HepG2 (cell line): ENCODE data around the gene SPRY1. TPM values are rescaled to one million over a fixed set of nuclear protein-coding genes. Genes with fewer than 3 reads are reported as not detected.

Experiments
- FOXK2 ChIP-seq: fragments of 450-650 bp; IDR thresholded peaks from 2 replicates; pipeline ENCODE4 v1.6.1; 2016
- FOXP4 ChIP-seq: sonication (generic); formaldehyde crosslinking; IDR thresholded peaks from 2 replicates; pipeline ENCODE4 v1.4.0; 2020; ENCODE audit warnings: missing genetic modification reagents
- HMG20B ChIP-seq: conservative IDR thresholded peaks from 2 replicates; pipeline ENCODE4 v1.6.1; 2016; ENCODE audit warnings: missing genetic modification reagents, missing compliant biosample characterization
- ISL2 ChIP-seq: sonication (generic); formaldehyde crosslinking; IDR thresholded peaks from 2 replicates; pipeline ENCODE4 v1.5.0; 2020; ENCODE audit warnings: missing genetic modification reagents
- MED1 ChIP-seq: sonication (generic); formaldehyde crosslinking; IDR thresholded peaks from 2 replicates; pipeline ENCODE4 v1.4.0; 2020; ENCODE audit warnings: missing genetic modification reagents
- NFKB2 ChIP-seq: sonication (generic); formaldehyde crosslinking; IDR thresholded peaks from 2 replicates; pipeline ENCODE4 v1.4.0; 2020; ENCODE audit warnings: missing genetic modification reagents, borderline replicate concordance
- POGZ ChIP-seq: sonication (generic); formaldehyde crosslinking; IDR thresholded peaks from 2 replicates; pipeline ENCODE4 v1.4.0; 2020; ENCODE audit warnings: mild to moderate bottlenecking, missing genetic modification reagents
- SNAPC2 ChIP-seq: sonication (generic); formaldehyde crosslinking; IDR thresholded peaks from 2 replicates; pipeline ENCODE4 v1.8.1; 2022; ENCODE audit warnings: mild to moderate bottlenecking, missing genetic modification reagents
- STAG1 ChIP-seq: sonication (generic); formaldehyde crosslinking; IDR thresholded peaks from 2 replicates; pipeline ENCODE4 v1.4.0; 2020; ENCODE audit warnings: missing genetic modification reagents
- TBX2 ChIP-seq: sonication (generic); formaldehyde crosslinking; IDR thresholded peaks from 2 replicates; pipeline ENCODE4 v1.5.0; 2020; ENCODE audit warnings: missing genetic modification reagents, mild to moderate bottlenecking, borderline replicate concordance
- TCF7 ChIP-seq: sonication (generic); IDR thresholded peaks from 2 replicates; pipeline ENCODE4 v1.6.1; 2016; ENCODE audit warnings: antibody characterized with exemption, low read depth
- TFAP4 ChIP-seq: sonication (generic); IDR thresholded peaks from 2 replicates; pipeline ENCODE4 v1.6.1; 2016; ENCODE audit warnings: low read depth, borderline replicate concordance
- ZBTB46 ChIP-seq: sonication (generic); formaldehyde crosslinking; IDR thresholded peaks from 2 replicates; pipeline ENCODE4 v1.4.0; 2020; ENCODE audit warnings: mild to moderate bottlenecking, missing genetic modification reagents, borderline replicate concordance
- ZBTB7A ChIP-seq: sonication (generic); formaldehyde crosslinking; IDR thresholded peaks from 2 replicates; pipeline ENCODE4 v1.8.0; 2022; ENCODE audit warnings: mild to moderate bottlenecking, missing genetic modification reagents
- ZFY ChIP-seq: sonication (generic); formaldehyde crosslinking; IDR thresholded peaks from 2 replicates; pipeline ENCODE4 v1.4.0; 2020; ENCODE audit warnings: missing genetic modification reagents
- ZNF207 ChIP-seq: fragments of 450-650 bp; IDR thresholded peaks from 2 replicates; pipeline ENCODE4 v1.6.1; 2016; ENCODE audit warnings: antibody characterized with exemption, borderline replicate concordance
- ZNF263 ChIP-seq: sonication (generic); formaldehyde crosslinking; IDR thresholded peaks from 2 replicates; pipeline ENCODE4 v1.4.0; 2020; ENCODE audit warnings: missing genetic modification reagents
- ZNF281 ChIP-seq: sonication (generic); formaldehyde crosslinking; IDR thresholded peaks from 2 replicates; pipeline ENCODE4 v1.4.0; 2020; ENCODE audit warnings: missing genetic modification reagents, borderline replicate concordance
- ZNF451 ChIP-seq: sonication (generic); formaldehyde crosslinking; IDR thresholded peaks from 2 replicates; pipeline ENCODE4 v1.5.0; 2020; ENCODE audit warnings: mild to moderate bottlenecking, missing genetic modification reagents
- ZNF513 ChIP-seq: sonication (generic); formaldehyde crosslinking; conservative IDR thresholded peaks from 2 replicates; pipeline ENCODE4 v1.5.0; 2020; ENCODE audit warnings: missing genetic modification reagents
- polyA plus RNA-seq, 8 experiments: library from polyadenylated mRNA; depleted of rRNA in 3 of 8; stranded (reverse) in 7 of 8; unstranded in 1 of 8; fragments of >200 nt; fragmentation: Illumina TruSeq in 4 of 8; extraction: Trizol in 4 of 8; gene quantifications; 2 replicates each; pipeline versions ENCODE4 v1.2.1 to v1.2.3, GENCODE V29; 2011 to 2016; ENCODE audit warnings: low read depth in 4 of 8, missing spikeins in 1 of 8, mixed read lengths in 1 of 8; ENCODE audit not compliant: insufficient read depth in 1 of 8
- total RNA-seq, 5 experiments: library from RNA; depleted of rRNA; stranded (reverse); fragments of >200 nt; fragmentation: Illumina TruSeq; extraction: Trizol; gene quantifications; 2 replicates each; pipeline ENCODE4 v1.2.3, GENCODE V29; 2016; ENCODE audit warnings: low read depth in 1 of 5
- TF ChIP-seq, protein P1 (sequence below): IDR thresholded peaks from 2 replicates; pipeline ENCODE4 v1.6.1; 2012; ENCODE audit warnings: low read depth, low read length, improper control_type of control experiment

The SPRY1 gene
- total and polyA plus RNA-seq, 2 of the 13 experiments (the other 11 are each of a cell fraction or from before 2014, with no cell fraction given), result 24.7 to 33.4 TPM

- TF ChIP-seq ZNF513 (CRISPR knock-in tag) (no peak), ISL2 (peak; percentile 73), ZNF207 (no peak), POGZ (CRISPR knock-in tag) (peak; percentile 73), STAG1 (CRISPR knock-in tag) (peak; percentile 22; the same call in 1 of the 2 replicates), ZNF263 (CRISPR knock-in tag) (peak; percentile 93), FOXP4 (CRISPR knock-in tag) (peak; percentile 84), TFAP4 (peak; percentile 44; the same call in 1 of the 2 replicates), HMG20B (CRISPR knock-in tag) (peak; percentile 77; the same call in 1 of the 2 replicates), ZNF281 (CRISPR knock-in tag) (0 out of 2 replicates have a peak, but pooled peaks have one; percentile 23), ZFY (CRISPR knock-in tag) (peak; percentile 37; the same call in 1 of the 2 replicates), NFKB2 (CRISPR knock-in tag) (no peak), MED1 (CRISPR knock-in tag) (peak; percentile 84), SNAPC2 (CRISPR knock-in tag) (no peak), ZNF451 (CRISPR knock-in tag) (no peak), TBX2 (peak; percentile 91), FOXK2 (no peak), ZBTB46 (no peak), TCF7 (peak; percentile 72), ZBTB7A (CRISPR knock-in tag) (no peak)
- TF ChIP-seq, protein P1, sequence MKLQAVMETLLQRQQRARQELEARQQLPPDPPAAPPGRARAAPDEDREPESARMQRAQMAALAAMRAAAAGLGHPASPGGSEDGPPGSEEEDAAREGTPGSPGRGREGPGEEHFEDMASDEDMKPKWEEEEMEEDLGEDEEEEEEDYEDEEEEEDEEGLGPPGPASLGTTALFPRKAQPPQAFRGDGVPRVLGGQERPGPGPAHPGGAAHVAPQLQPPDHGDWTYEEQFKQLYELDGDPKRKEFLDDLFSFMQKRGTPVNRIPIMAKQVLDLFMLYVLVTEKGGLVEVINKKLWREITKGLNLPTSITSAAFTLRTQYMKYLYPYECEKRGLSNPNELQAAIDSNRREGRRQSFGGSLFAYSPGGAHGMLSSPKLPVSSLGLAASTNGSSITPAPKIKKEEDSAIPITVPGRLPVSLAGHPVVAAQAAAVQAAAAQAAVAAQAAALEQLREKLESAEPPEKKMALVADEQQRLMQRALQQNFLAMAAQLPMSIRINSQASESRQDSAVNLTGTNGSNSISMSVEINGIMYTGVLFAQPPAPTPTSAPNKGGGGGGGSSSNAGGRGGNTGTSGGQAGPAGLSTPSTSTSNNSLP, result no peak
Observed at GRCh38 chr4:123444290-123444731, 47.7 kb downstream of the SPRY1 start (continued).
